Coronary artery (tissue), 2 donors: ENCODE results near the gene ATF5.

ENCODE experiments used
- DNase-seq: peaks from one replicate; pipeline ENCODE4 v3.0.0-alpha.2; 2017; ENCODE audit warnings: low spot score
- H3K27ac ChIP-seq, 2 donors: fragments of 200-600 bp; sonication (generic); one replicate each; pipeline ENCODE4 v1.5.1; 2016 to 2019
- H3K4me3 ChIP-seq: fragments of 200-600 bp; sonication (generic); 2 replicates; pipeline ENCODE4 v1.5.1; 2016; ENCODE audit warnings: mild to moderate bottlenecking, moderate library complexity
- CTCF ChIP-seq: fragments of 200-600 bp; sonication (generic); IDR thresholded peaks from one replicate; pipeline ENCODE4 v1.5.1; 2019; ENCODE audit warnings: antibody characterized with exemption

The ATF5 gene

GRCh38 chr19:49981603-49982593, 52.9 kb downstream of the ATF5 start:
- H3K4me3 ChIP-seq = no peak overlapping the region
- no peak overlapping the region for H3K27ac ChIP-seq
- no peak for TF ChIP-seq CTCF
- no peak for DNase-seq
